ENCODE results near the gene MPZL1. TPM values are rescaled to one million over a fixed set of nuclear protein-coding genes. Genes with fewer than 3 reads are reported as not detected.

MPZL1 gene
- total and polyA plus RNA-seq, 2 of the 13 experiments (the other 11 are each of a cell fraction or from before 2014, with no cell fraction given), result 38.0 to 68.7 TPM

- TF ChIP-seq, protein P1, sequence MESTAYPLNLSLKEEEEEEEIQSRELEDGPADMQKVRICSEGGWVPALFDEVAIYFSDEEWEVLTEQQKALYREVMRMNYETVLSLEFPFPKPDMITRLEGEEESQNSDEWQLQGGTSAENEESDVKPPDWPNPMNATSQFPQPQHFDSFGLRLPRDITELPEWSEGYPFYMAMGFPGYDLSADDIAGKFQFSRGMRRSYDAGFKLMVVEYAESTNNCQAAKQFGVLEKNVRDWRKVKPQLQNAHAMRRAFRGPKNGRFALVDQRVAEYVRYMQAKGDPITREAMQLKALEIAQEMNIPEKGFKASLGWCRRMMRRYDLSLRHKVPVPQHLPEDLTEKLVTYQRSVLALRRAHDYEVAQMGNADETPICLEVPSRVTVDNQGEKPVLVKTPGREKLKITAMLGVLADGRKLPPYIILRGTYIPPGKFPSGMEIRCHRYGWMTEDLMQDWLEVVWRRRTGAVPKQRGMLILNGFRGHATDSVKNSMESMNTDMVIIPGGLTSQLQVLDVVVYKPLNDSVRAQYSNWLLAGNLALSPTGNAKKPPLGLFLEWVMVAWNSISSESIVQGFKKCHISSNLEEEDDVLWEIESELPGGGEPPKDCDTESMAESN (CRISPR knock-in tag; conservative IDR thresholded peaks at IDR 0.05), result no peak
- TF ChIP-seq SP1 (IDR thresholded peaks at IDR 0.05) (no peak), SP1 (CRISPR knock-in tag; IDR thresholded peaks at IDR 0.05) (no peak), ZKSCAN1 (IDR thresholded peaks at IDR 0.05; ENCODE audit: low read length) (no peak), ZNF616 (CRISPR knock-in tag; IDR thresholded peaks at IDR 0.05; ENCODE audit: low read depth) (no peak), ZNF782 (CRISPR knock-in tag; IDR thresholded peaks at IDR 0.05; ENCODE audit: borderline replicate concordance) (no peak), ZNF670 (CRISPR knock-in tag; IDR thresholded peaks at IDR 0.05; ENCODE audit: borderline replicate concordance) (no peak), FOXA3 (CRISPR knock-in tag; IDR thresholded peaks at IDR 0.05) (peak; percentile 52; the same call in 1 of the 2 replicates), ZSCAN20 (CRISPR knock-in tag; IDR thresholded peaks at IDR 0.05; ENCODE audit: borderline replicate concordance) (no peak), TBP (CRISPR knock-in tag; IDR thresholded peaks at IDR 0.05) (no peak), ZSCAN25 (CRISPR knock-in tag; IDR thresholded peaks at IDR 0.05) (no peak), KDM5B (CRISPR knock-in tag; IDR thresholded peaks at IDR 0.05; ENCODE audit: borderline replicate concordance) (no peak), ZNF292 (CRISPR knock-in tag; IDR thresholded peaks at IDR 0.05; ENCODE audit: borderline replicate concordance, low read depth) (no peak), MEIS1 (CRISPR knock-in tag; IDR thresholded peaks at IDR 0.05; ENCODE audit: borderline replicate concordance) (no peak), MXD4 (CRISPR knock-in tag; IDR thresholded peaks at IDR 0.05) (no peak), NFE2 (CRISPR knock-in tag; IDR thresholded peaks at IDR 0.05) (no peak), RFX5 (IDR thresholded peaks at IDR 0.05; ENCODE audit: low read depth, low read length) (peak; percentile 90)
- TF ChIP-seq, protein P2, sequence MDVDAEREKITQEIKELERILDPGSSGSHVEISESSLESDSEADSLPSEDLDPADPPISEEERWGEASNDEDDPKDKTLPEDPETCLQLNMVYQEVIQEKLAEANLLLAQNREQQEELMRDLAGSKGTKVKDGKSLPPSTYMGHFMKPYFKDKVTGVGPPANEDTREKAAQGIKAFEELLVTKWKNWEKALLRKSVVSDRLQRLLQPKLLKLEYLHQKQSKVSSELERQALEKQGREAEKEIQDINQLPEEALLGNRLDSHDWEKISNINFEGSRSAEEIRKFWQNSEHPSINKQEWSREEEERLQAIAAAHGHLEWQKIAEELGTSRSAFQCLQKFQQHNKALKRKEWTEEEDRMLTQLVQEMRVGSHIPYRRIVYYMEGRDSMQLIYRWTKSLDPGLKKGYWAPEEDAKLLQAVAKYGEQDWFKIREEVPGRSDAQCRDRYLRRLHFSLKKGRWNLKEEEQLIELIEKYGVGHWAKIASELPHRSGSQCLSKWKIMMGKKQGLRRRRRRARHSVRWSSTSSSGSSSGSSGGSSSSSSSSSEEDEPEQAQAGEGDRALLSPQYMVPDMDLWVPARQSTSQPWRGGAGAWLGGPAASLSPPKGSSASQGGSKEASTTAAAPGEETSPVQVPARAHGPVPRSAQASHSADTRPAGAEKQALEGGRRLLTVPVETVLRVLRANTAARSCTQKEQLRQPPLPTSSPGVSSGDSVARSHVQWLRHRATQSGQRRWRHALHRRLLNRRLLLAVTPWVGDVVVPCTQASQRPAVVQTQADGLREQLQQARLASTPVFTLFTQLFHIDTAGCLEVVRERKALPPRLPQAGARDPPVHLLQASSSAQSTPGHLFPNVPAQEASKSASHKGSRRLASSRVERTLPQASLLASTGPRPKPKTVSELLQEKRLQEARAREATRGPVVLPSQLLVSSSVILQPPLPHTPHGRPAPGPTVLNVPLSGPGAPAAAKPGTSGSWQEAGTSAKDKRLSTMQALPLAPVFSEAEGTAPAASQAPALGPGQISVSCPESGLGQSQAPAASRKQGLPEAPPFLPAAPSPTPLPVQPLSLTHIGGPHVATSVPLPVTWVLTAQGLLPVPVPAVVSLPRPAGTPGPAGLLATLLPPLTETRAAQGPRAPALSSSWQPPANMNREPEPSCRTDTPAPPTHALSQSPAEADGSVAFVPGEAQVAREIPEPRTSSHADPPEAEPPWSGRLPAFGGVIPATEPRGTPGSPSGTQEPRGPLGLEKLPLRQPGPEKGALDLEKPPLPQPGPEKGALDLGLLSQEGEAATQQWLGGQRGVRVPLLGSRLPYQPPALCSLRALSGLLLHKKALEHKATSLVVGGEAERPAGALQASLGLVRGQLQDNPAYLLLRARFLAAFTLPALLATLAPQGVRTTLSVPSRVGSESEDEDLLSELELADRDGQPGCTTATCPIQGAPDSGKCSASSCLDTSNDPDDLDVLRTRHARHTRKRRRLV (CRISPR knock-in tag; IDR thresholded peaks at IDR 0.05), result no peak
- TF ChIP-seq, protein P3, sequence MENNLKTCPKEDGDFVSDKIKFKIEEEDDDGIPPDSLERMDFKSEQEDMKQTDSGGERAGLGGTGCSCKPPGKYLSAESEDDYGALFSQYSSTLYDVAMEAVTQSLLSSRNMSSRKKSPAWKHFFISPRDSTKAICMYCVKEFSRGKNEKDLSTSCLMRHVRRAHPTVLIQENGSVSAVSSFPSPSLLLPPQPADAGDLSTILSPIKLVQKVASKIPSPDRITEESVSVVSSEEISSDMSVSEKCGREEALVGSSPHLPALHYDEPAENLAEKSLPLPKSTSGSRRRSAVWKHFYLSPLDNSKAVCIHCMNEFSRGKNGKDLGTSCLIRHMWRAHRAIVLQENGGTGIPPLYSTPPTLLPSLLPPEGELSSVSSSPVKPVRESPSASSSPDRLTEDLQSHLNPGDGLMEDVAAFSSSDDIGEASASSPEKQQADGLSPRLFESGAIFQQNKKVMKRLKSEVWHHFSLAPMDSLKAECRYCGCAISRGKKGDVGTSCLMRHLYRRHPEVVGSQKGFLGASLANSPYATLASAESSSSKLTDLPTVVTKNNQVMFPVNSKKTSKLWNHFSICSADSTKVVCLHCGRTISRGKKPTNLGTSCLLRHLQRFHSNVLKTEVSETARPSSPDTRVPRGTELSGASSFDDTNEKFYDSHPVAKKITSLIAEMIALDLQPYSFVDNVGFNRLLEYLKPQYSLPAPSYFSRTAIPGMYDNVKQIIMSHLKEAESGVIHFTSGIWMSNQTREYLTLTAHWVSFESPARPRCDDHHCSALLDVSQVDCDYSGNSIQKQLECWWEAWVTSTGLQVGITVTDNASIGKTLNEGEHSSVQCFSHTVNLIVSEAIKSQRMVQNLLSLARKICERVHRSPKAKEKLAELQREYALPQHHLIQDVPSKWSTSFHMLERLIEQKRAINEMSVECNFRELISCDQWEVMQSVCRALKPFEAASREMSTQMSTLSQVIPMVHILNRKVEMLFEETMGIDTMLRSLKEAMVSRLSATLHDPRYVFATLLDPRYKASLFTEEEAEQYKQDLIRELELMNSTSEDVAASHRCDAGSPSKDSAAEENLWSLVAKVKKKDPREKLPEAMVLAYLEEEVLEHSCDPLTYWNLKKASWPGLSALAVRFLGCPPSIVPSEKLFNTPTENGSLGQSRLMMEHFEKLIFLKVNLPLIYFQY (CRISPR knock-in tag; IDR thresholded peaks at IDR 0.05; ENCODE audit: borderline replicate concordance), result no peak
Measured at GRCh38 chr1:167679714-167680113, 42.1 kb upstream of the MPZL1 start (continued).
